HG02571 (cell line): Measurements from ENCODE around the gene WDR43.

Experiments
- ATAC-seq: cut with Tn5 transposase; IDR thresholded peaks from one replicate; pipeline ENCODE4 v1.9.1; 2021; ENCODE audit warnings: mild to moderate bottlenecking, moderate library complexity; ENCODE audit not compliant: unreplicated experiment

The WDR43 gene

GRCh38 chr2:28991460-28991859 lies 97.0 kb downstream of the WDR43 start:
- no peak for ATAC-seq

GRCh38 chr2:28993206-28993960 lies 98.9 kb downstream of the WDR43 start:
- no peak for ATAC-seq

GRCh38 chr2:28994074-28994473 lies 99.6 kb downstream of the WDR43 start:
- ATAC-seq = no peak

GRCh38 chr2:28994679-28995078 lies 100.2 kb downstream of the WDR43 start:
- no peak for ATAC-seq

- no peak for ATAC-seq
Measured at GRCh38 chr2:28995765-28996750, 101.6 kb downstream of the WDR43 start.

GRCh38 chr2:28997237-28997846 lies 102.9 kb downstream of the WDR43 start:
- ATAC-seq = no peak
